HCT116 (cell line): Measurements from ENCODE around the gene STAC2. TPM values are rescaled to one million over a fixed set of nuclear protein-coding genes. Genes with fewer than 3 reads are reported as not detected.

Source experiments
- ATAC-seq: fragments of 200-7000 bp; cut with Tn5 transposase; 2 replicates; pipeline ENCODE4 v1.9.1; 2020; ENCODE audit warnings: mild to moderate bottlenecking, moderate library complexity
- BruUV-seq: library from RNA; stranded (reverse); fragments of 400-500 nt; replicated peaks from 2 replicates; lab custom pipeline; 2021; lab: Mats Ljungman, UMichigan
- CTCF ChIA-PET: fragments of 300-600 bp; sonication (Branson Sonifier 250); formaldehyde crosslinking; loops from one replicate; lab custom pipeline; 2021; ENCODE audit warnings: antibody characterized with exemption; lab: Charles Lee
- POLR2A ChIA-PET: fragments of 300-600, 350-600 bp; sonication (Branson Sonifier 250); formaldehyde crosslinking; loops from one replicate; lab custom pipeline; 2021; ENCODE audit warnings: antibody characterized with exemption; lab: Charles Lee
- RAD21 ChIA-PET, 2 experiments: fragments of 300-600 bp; sonication (Branson Sonifier 250); formaldehyde crosslinking; loops; one replicate each; lab custom pipeline; 2023; ENCODE audit warnings: low total read pairs in 2 of 2; ENCODE audit not compliant: uncharacterized antibody in 2 of 2, unreplicated experiment in 2 of 2, low non-redundant PET in 1 of 2; lab: Charles Lee
- DNase-seq: peaks from one replicate; pipeline ENCODE4 v3.0.0-alpha.2; 2010; ENCODE audit warnings: low read depth, low spot score
- H2AFZ ChIP-seq: fragments of 200-600 bp; shearing (Covaris generic), sonication (generic); 2 replicates; pipeline ENCODE4 v1.6.1; 2017; ENCODE audit warnings: low read depth, mixed run types, mixed read lengths, antibody characterized with exemption, low read length; ENCODE audit not compliant: poor library complexity, severe bottlenecking
- H3K27ac ChIP-seq: 2 replicates; pipeline ENCODE4 v1.5.1; 2012; ENCODE audit warnings: low read depth, low read length
- H3K27me3 ChIP-seq: fragments of 200-600 bp; sonication (generic); 2 replicates; pipeline ENCODE4 v1.6.1; 2016; ENCODE audit warnings: mixed run types, low read length, mixed read lengths; ENCODE audit not compliant: insufficient read depth
- H3K36me3 ChIP-seq, 2 experiments: fragments of 200-500 bp in 1 of 2; fragments of 200-600 bp in 1 of 2; sonication (Bioruptor generic) in 1 of 2; sonication (generic) in 1 of 2; 2 replicates each; pipeline versions ENCODE4 v1.5.1 to v1.6.1; 2014 to 2016; ENCODE audit warnings: low read length in 2 of 2, inconsistent platforms in 1 of 2, mixed read lengths in 1 of 2, mixed run types in 1 of 2; ENCODE audit not compliant: insufficient read depth in 2 of 2, control insufficient read depth in 1 of 2
- H3K4me1 ChIP-seq, 2 experiments: fragments of 200-600 bp in 1 of 2; sonication (generic) in 1 of 2; 2 replicates each; pipeline versions ENCODE4 v1.5.1 to v1.6.1; 2012 to 2017; ENCODE audit warnings: low read length in 2 of 2, inconsistent platforms in 1 of 2, mild to moderate bottlenecking in 1 of 2, mixed read lengths in 1 of 2, mixed run types in 1 of 2, moderate library complexity in 1 of 2; ENCODE audit not compliant: insufficient read depth in 2 of 2, control insufficient read depth in 1 of 2
- H3K4me2 ChIP-seq: fragments of 200-600 bp; sonication (generic); 2 replicates; pipeline ENCODE4 v1.6.1; 2017; ENCODE audit warnings: mixed run types, low read length, mixed read lengths
- H3K4me3 ChIP-seq, 2 experiments: fragments of 200-600 bp in 1 of 2; sonication (generic) in 1 of 2; replicated peaks in 1 of 2; 2 replicates each; pipeline ENCODE4 v1.5.1; 2011 to 2016; ENCODE audit warnings: low read length in 2 of 2, control low read depth in 1 of 2, low read depth in 1 of 2, mild to moderate bottlenecking in 1 of 2, mixed read lengths in 1 of 2, mixed run types in 1 of 2
- H3K79me2 ChIP-seq: fragments of 200-600 bp; sonication (generic); 2 replicates; pipeline ENCODE4 v1.6.1; 2017; ENCODE audit warnings: mild to moderate bottlenecking, mixed run types, low read length, moderate library complexity, mixed read lengths; ENCODE audit not compliant: insufficient read depth
- H3K9ac ChIP-seq: fragments of 200-600 bp; sonication (generic); 2 replicates; pipeline ENCODE4 v1.6.1; 2016; ENCODE audit warnings: low read length, mixed read lengths
- H3K9me2 ChIP-seq: fragments of 200-600 bp; sonication (generic), shearing (Covaris generic); 2 replicates; pipeline ENCODE4 v1.6.1; 2017; ENCODE audit warnings: mixed run types, mild to moderate bottlenecking, moderate library complexity; ENCODE audit not compliant: insufficient read depth
- H3K9me3 ChIP-seq, 2 experiments: fragments of 200-500 bp in 1 of 2; fragments of 200-600 bp in 1 of 2; sonication (Bioruptor generic) in 1 of 2; sonication (generic) in 1 of 2; 2 replicates each; pipeline ENCODE4 v1.6.1; 2014 to 2017; ENCODE audit warnings: low read length in 2 of 2, mixed read lengths in 2 of 2, inconsistent platforms in 1 of 2, low read depth in 1 of 2, mild to moderate bottlenecking in 1 of 2, mixed run types in 1 of 2, moderate library complexity in 1 of 2; ENCODE audit not compliant: control insufficient read depth in 1 of 2, insufficient read depth in 1 of 2
- H4K20me1 ChIP-seq: fragments of 200-600 bp; sonication (generic), shearing (Covaris generic); 2 replicates; pipeline ENCODE4 v1.6.1; 2017; ENCODE audit warnings: mixed run types, mild to moderate bottlenecking, moderate library complexity; ENCODE audit not compliant: insufficient read depth
- ATF3 ChIP-seq: IDR thresholded peaks from 2 replicates; pipeline ENCODE4 v1.6.1; 2012
- CBX3 ChIP-seq: IDR thresholded peaks from 2 replicates; pipeline ENCODE4 v1.6.1; 2012; ENCODE audit warnings: low read depth
- CEBPB ChIP-seq: IDR thresholded peaks from 2 replicates; pipeline ENCODE4 v1.6.1; 2012; ENCODE audit warnings: low read depth
- CTCF ChIP-seq, 3 experiments: fragments of 200-600 bp in 1 of 3; sonication (generic) in 1 of 3; IDR thresholded peaks in 2 of 3; conservative IDR thresholded peaks in 1 of 3; 2 replicates each; pipeline ENCODE4 v1.5.1; 2012 to 2017; ENCODE audit warnings: low read depth in 2 of 3, low read length in 2 of 3, antibody characterized with exemption in 1 of 3, borderline replicate concordance in 1 of 3, control low read depth in 1 of 3, mild to moderate bottlenecking in 1 of 3, mixed read lengths in 1 of 3, mixed run types in 1 of 3, moderate library complexity in 1 of 3; ENCODE audit not compliant: insufficient read depth in 1 of 3
- EGR1 ChIP-seq: IDR thresholded peaks from 2 replicates; pipeline ENCODE4 v1.6.1; 2012; ENCODE audit warnings: low read depth
- FOSL1 ChIP-seq: IDR thresholded peaks from 2 replicates; pipeline ENCODE4 v1.6.1; 2012; ENCODE audit warnings: low read depth
- POLR2A ChIP-seq: IDR thresholded peaks from 2 replicates; pipeline ENCODE4 v1.7.0; 2011; ENCODE audit warnings: borderline replicate concordance; ENCODE audit not compliant: insufficient read depth, insufficient read length; ENCODE audit errors: extremely low read depth
- POLR2AphosphoS5 ChIP-seq: IDR thresholded peaks from 2 replicates; pipeline ENCODE4 v1.6.1; 2011; ENCODE audit warnings: mild to moderate bottlenecking, low read depth, low read length, moderate library complexity
- RAD21 ChIP-seq: IDR thresholded peaks from 2 replicates; pipeline ENCODE4 v1.6.1; 2012; ENCODE audit warnings: low read depth, mild to moderate bottlenecking
- SIN3A ChIP-seq: IDR thresholded peaks from 2 replicates; pipeline ENCODE4 v1.6.1; 2012; ENCODE audit warnings: low read depth
- SRF ChIP-seq: IDR thresholded peaks from 2 replicates; pipeline ENCODE4 v1.6.1; 2012; ENCODE audit warnings: low read depth
- TCF7L2 ChIP-seq: IDR thresholded peaks from 2 replicates; pipeline ENCODE4 v1.7.0; 2011; ENCODE audit warnings: borderline replicate concordance, inconsistent platforms; ENCODE audit not compliant: insufficient read depth, insufficient read length; ENCODE audit errors: extremely low read depth
- ZFX ChIP-seq: fragments of 450-650 bp; IDR thresholded peaks from 2 replicates; pipeline ENCODE4 v1.6.1; 2017
- ZNF274 ChIP-seq: fragments of 200-500 bp; sonication (Bioruptor generic); IDR thresholded peaks from 2 replicates; pipeline ENCODE4 v1.6.1; 2014; ENCODE audit warnings: mild to moderate bottlenecking, low read depth, low read length, inconsistent platforms
- intact Hi-C: fragments of 100-400 bp; cut with micrococcal nuclease; formaldehyde crosslinking; loops from 2 replicates; pipeline ENCODE4 v1.10.0; 2022
- total RNA-seq: library from RNA; stranded (reverse); gene quantifications from one replicate; pipeline ENCODE4 v1.2.1, GENCODE V29; 2021; ENCODE audit not compliant: unreplicated experiment

STAC2 gene
- total RNA-seq, 1 experiment from 2014 or later = not detected

GRCh38 chr17:39271546-39271945, 45.8 kb upstream of the STAC2 start:
- Histone ChIP-seq H3K9me2 (no peaks in the 10 kb centered on the region), H3K4me3 (no peak overlapping the region), H2AFZ (no peak overlapping the region), H3K4me2 (no peak overlapping the region), H3K9ac (no peak overlapping the region), H3K36me3 (no peaks in the 10 kb centered on the region; a peak in 1 of 4 replicates), H3K4me1 (no peaks in the 10 kb centered on the region), H4K20me1 (no peaks in the 10 kb centered on the region), H3K9me3 (no peaks in the 10 kb centered on the region), H3K79me2 (no peaks in the 10 kb centered on the region), H3K27ac (no peak overlapping the region), H3K27me3 (no peaks in the 10 kb centered on the region)
- DNase-seq (no peak), ATAC-seq (no peak)
- ChIA-PET POLR2A (no interaction called here), RAD21 (interaction anchor here in 1 of 2 experiments (0.6 kb wide), 1 partner anchor 171 kb away, joined by 10 read pairs; no protein-coding TSS in a partner anchor), CTCF (interaction anchor here (1.2 to 2.6 kb wide), 4 partner anchors 27 to 276 kb away, joined by 3 to 10 read pairs (median 6); no protein-coding TSS in a partner anchor)
- TF ChIP-seq RAD21 (no peak), CBX3 (no peak), EGR1 (no peak), POLR2A (no peak), SRF (no peak), ZFX (no peak), FOSL1 (no peak), TCF7L2 (no peak), ZNF274 (no peak), ATF3 (no peak)
- no TSS peak for BruUV-seq
- intact Hi-C loops = no loop called here

GRCh38 chr17:39270923-39271322, 45.2 kb upstream of the STAC2 start:
- Histone ChIP-seq H3K9me3 (no peaks in the 10 kb centered on the region), H3K36me3 (no peaks in the 10 kb centered on the region; a peak in 1 of 4 replicates), H3K79me2 (no peaks in the 10 kb centered on the region), H3K9ac (no peak overlapping the region), H3K9me2 (no peaks in the 10 kb centered on the region), H3K27me3 (no peaks in the 10 kb centered on the region), H3K4me2 (no peak overlapping the region), H3K4me1 (no peaks in the 10 kb centered on the region), H2AFZ (no peak overlapping the region), H4K20me1 (no peaks in the 10 kb centered on the region), H3K27ac (no peak overlapping the region), H3K4me3 (no peak overlapping the region)
- POLR2A ChIA-PET = no interaction called here
- ATAC-seq (no peak), DNase-seq (peak; percentile 8)
- intact Hi-C loops = no loop called here
- BruUV-seq = no TSS peak
- RAD21 ChIA-PET = interaction anchor here in 1 of 2 experiments (0.6 kb wide), 2 partner anchors 85 to 172 kb away, joined by 3 to 10 read pairs; no protein-coding TSS in a partner anchor
- TF ChIP-seq SRF (no peak), POLR2A (no peak), RAD21 (peak; percentile 62), TCF7L2 (no peak), SIN3A (no peak), POLR2AphosphoS5 (no peak), CTCF (IDR thresholded peaks at IDR 0.05 in 2 of 3, conservative IDR thresholded peaks at IDR 0.05 in 1 of 3; ENCODE audit: borderline replicate concordance in 1 of 3, insufficient read depth in 1 of 3, low read depth in 2 of 3, low read length in 2 of 3) (peak; percentile 23 to 42 (median 32); a peak in 3 of 6 replicates), CEBPB (peak; percentile 41; the same call in 1 of the 2 replicates)
- CTCF ChIA-PET = interaction anchor here (0.7 to 2.6 kb wide), 4 partner anchors 26 to 351 kb away, joined by 3 to 10 read pairs (median 6); no protein-coding TSS in a partner anchor
